ENCODE measurements around the gene LNPK.
"Not testable (repeated sequence)": the region's sequence is repeated elsewhere in the genome, so short reads cannot be mapped to it uniquely, and the experiment has no call there.

LNPK gene

GRCh38 chr2:175973373-175973772 is 28.7 kb downstream of the LNPK start:
- no peak for DNase-seq (ENCODE audit: low read depth in 2 of 2)

- DNase-seq (ENCODE audit: low read depth in 2 of 2), result no peak
Measured at GRCh38 chr2:175966839-175967238, 35.2 kb downstream of the LNPK start.

GRCh38 chr2:175965773-175966172 is 36.3 kb downstream of the LNPK start:
- no peak for DNase-seq (ENCODE audit: low read depth in 2 of 2)

- DNase-seq (ENCODE audit: low read depth in 2 of 2), result no peak
Measured at GRCh38 chr2:175964195-175964594, 37.9 kb downstream of the LNPK start.

- not testable (repeated sequence) for DNase-seq (ENCODE audit: low read depth in 2 of 2)
Measured at GRCh38 chr2:175963171-175963570, 38.9 kb downstream of the LNPK start.

- no peak for DNase-seq (ENCODE audit: low read depth in 2 of 2)
Measured at GRCh38 chr2:175957845-175958244, 44.2 kb downstream of the LNPK start.

GRCh38 chr2:175955136-175955535 is 46.9 kb downstream of the LNPK start:
- DNase-seq (ENCODE audit: low read depth in 2 of 2), result no peak

- DNase-seq (ENCODE audit: low read depth in 2 of 2), result no peak
Measured at GRCh38 chr2:175950512-175950911, 51.6 kb downstream of the LNPK start.

- no peak for DNase-seq (ENCODE audit: low read depth in 2 of 2)
Measured at GRCh38 chr2:175948191-175948590, 53.9 kb downstream of the LNPK start.

GRCh38 chr2:175947073-175947472 is 55.0 kb downstream of the LNPK start:
- no peak for DNase-seq (ENCODE audit: low read depth in 2 of 2)

GRCh38 chr2:175941699-175942098 is 60.4 kb downstream of the LNPK start:
- DNase-seq (ENCODE audit: low read depth in 2 of 2), result no peak

- no peak for DNase-seq (ENCODE audit: low read depth in 2 of 2)
Measured at GRCh38 chr2:175937216-175937615, 64.9 kb downstream of the LNPK start.

GRCh38 chr2:175935289-175936181 is 66.5 kb downstream of the LNPK start:
- no peak for DNase-seq (ENCODE audit: low read depth in 2 of 2)

- no peak for DNase-seq (ENCODE audit: low read depth in 2 of 2)
Measured at GRCh38 chr2:175932675-175933074, 69.4 kb downstream of the LNPK start.

- no peak for DNase-seq (ENCODE audit: low read depth in 2 of 2)
Measured at GRCh38 chr2:175931805-175932204, 70.3 kb downstream of the LNPK start.

GRCh38 chr2:175930504-175930903 is 71.6 kb downstream of the LNPK start:
- DNase-seq (ENCODE audit: low read depth in 2 of 2), result no peak

- no peak for DNase-seq (ENCODE audit: low read depth in 2 of 2)
Measured at GRCh38 chr2:175929850-175930249, 72.2 kb downstream of the LNPK start.

- no peak for DNase-seq (ENCODE audit: low read depth in 2 of 2)
Measured at GRCh38 chr2:175926272-175926671, 75.8 kb downstream of the LNPK start.

- DNase-seq (ENCODE audit: low read depth in 2 of 2), result no peak
Measured at GRCh38 chr2:175922160-175922559, 79.9 kb downstream of the LNPK start.

GRCh38 chr2:175918935-175919334 is 83.1 kb downstream of the LNPK start:
- DNase-seq (ENCODE audit: low read depth in 2 of 2), result no peak

- no peak for DNase-seq (ENCODE audit: low read depth in 2 of 2)
Measured at GRCh38 chr2:175914846-175915245, 87.2 kb downstream of the LNPK start.

- DNase-seq (ENCODE audit: low read depth in 2 of 2), result not testable (repeated sequence)
Measured at GRCh38 chr2:175913849-175914743, 88.0 kb downstream of the LNPK start.

GRCh38 chr2:175913267-175913666 is 88.8 kb downstream of the LNPK start:
- not testable (repeated sequence) for DNase-seq (ENCODE audit: low read depth in 2 of 2)
